Tibial nerve (tissue), 4 donors: ENCODE measurements around the gene B3GNT5.

Experiments used
- EP300 ChIP-seq, 2 donors: sonication (generic); formaldehyde crosslinking; IDR thresholded peaks; one replicate each; pipeline ENCODE4 v1.6.1; 2017; ENCODE audit warnings: antibody characterized with exemption in 2 of 2, mild to moderate bottlenecking in 1 of 2
- POLR2A ChIP-seq, 2 donors: fragments of 450-650 bp; IDR thresholded peaks; one replicate each; pipeline ENCODE4 v1.6.1; 2017; ENCODE audit warnings: antibody characterized with exemption in 2 of 2, mild to moderate bottlenecking in 2 of 2, moderate library complexity in 2 of 2
- TF ChIP-seq, protein P1 (sequence below), 5 experiments: fragments of 200-600 bp in 3 of 5; fragments of 450-650 bp in 2 of 5; sonication (generic) in 3 of 5; IDR thresholded peaks; one replicate each; pipeline ENCODE4 v1.5.1; 2016 to 2019; ENCODE audit warnings: antibody characterized with exemption in 5 of 5, mild to moderate bottlenecking in 3 of 5, moderate library complexity in 2 of 5

- TF ChIP-seq, protein P1, sequence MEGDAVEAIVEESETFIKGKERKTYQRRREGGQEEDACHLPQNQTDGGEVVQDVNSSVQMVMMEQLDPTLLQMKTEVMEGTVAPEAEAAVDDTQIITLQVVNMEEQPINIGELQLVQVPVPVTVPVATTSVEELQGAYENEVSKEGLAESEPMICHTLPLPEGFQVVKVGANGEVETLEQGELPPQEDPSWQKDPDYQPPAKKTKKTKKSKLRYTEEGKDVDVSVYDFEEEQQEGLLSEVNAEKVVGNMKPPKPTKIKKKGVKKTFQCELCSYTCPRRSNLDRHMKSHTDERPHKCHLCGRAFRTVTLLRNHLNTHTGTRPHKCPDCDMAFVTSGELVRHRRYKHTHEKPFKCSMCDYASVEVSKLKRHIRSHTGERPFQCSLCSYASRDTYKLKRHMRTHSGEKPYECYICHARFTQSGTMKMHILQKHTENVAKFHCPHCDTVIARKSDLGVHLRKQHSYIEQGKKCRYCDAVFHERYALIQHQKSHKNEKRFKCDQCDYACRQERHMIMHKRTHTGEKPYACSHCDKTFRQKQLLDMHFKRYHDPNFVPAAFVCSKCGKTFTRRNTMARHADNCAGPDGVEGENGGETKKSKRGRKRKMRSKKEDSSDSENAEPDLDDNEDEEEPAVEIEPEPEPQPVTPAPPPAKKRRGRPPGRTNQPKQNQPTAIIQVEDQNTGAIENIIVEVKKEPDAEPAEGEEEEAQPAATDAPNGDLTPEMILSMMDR (IDR thresholded peaks at IDR 0.05) = no peak
- TF ChIP-seq POLR2A (IDR thresholded peaks at IDR 0.05) = no peak
- TF ChIP-seq EP300 (IDR thresholded peaks at IDR 0.05) = no peak
Observed at GRCh38 chr3:183261151-183261724, 8.2 kb downstream of the B3GNT5 start.
